GM23338 (cell line): ENCODE data around the gene TBC1D21.

Source experiments
- CREB1 ChIP-seq: fragments of 250-450 bp; sonication (Bioruptor Pico); IDR thresholded peaks from 2 replicates; pipeline ENCODE4 v1.5.0; 2020; ENCODE audit warnings: low read depth, mild to moderate bottlenecking, moderate library complexity
- CTCF ChIP-seq, 2 experiments: fragments of 200-600 bp in 1 of 2; sonication (generic) in 1 of 2; conservative IDR thresholded peaks; 2 replicates each; pipeline versions ENCODE4 v1.5.1 to v1.6.1; 2016 to 2017; ENCODE audit warnings: antibody characterized with exemption in 2 of 2, low read depth in 2 of 2, mild to moderate bottlenecking in 2 of 2, moderate library complexity in 1 of 2
- ETS1 ChIP-seq: IDR thresholded peaks from 2 replicates; pipeline ENCODE4 v1.6.1; 2016; ENCODE audit warnings: antibody characterized with exemption
- EZH2 ChIP-seq: fragments of 200-600 bp; sonication (generic); IDR thresholded peaks from one replicate; pipeline ENCODE4 v1.8.0; 2017; ENCODE audit warnings: antibody characterized with exemption, mild to moderate bottlenecking, low read depth; ENCODE audit not compliant: unreplicated experiment
- EZH2phosphoT487 ChIP-seq: fragments of 200-600 bp; sonication (generic); IDR thresholded peaks from one replicate; pipeline ENCODE4 v1.8.1; 2018; ENCODE audit warnings: antibody characterized with exemption; ENCODE audit not compliant: unreplicated experiment
- JUNB ChIP-seq: IDR thresholded peaks from one replicate; pipeline ENCODE4 v1.6.1; 2016; ENCODE audit warnings: antibody characterized with exemption; ENCODE audit not compliant: unreplicated experiment
- NANOG ChIP-seq: IDR thresholded peaks from 2 replicates; pipeline ENCODE4 v1.6.1; 2016; ENCODE audit warnings: antibody characterized with exemption, borderline replicate concordance
- POLR2AphosphoS5 ChIP-seq: IDR thresholded peaks from 2 replicates; pipeline ENCODE4 v1.6.1; 2016; ENCODE audit warnings: antibody characterized with exemption, low read depth
- REST ChIP-seq: IDR thresholded peaks from one replicate; pipeline ENCODE4 v1.6.1; 2018; ENCODE audit warnings: antibody characterized with exemption; ENCODE audit not compliant: unreplicated experiment
- ZNF114 ChIP-seq: fragments of 250-450 bp; sonication (Bioruptor Pico); IDR thresholded peaks from 2 replicates; pipeline ENCODE4 v1.5.0; 2020; ENCODE audit warnings: mild to moderate bottlenecking, moderate library complexity
- ZNF331 ChIP-seq: fragments of 250-450 bp; sonication (Bioruptor Pico); IDR thresholded peaks from 2 replicates; pipeline ENCODE4 v1.5.0; 2020; ENCODE audit warnings: low read depth, mild to moderate bottlenecking, moderate library complexity
- ZNF462 ChIP-seq: fragments of 250-450 bp; sonication (Bioruptor Pico); IDR thresholded peaks from 2 replicates; pipeline ENCODE4 v1.5.0; 2020; ENCODE audit warnings: mild to moderate bottlenecking, moderate library complexity

GRCh38 chr15:73914145-73914544 is 40.8 kb downstream of the TBC1D21 start:
- TF ChIP-seq CTCF (conservative IDR thresholded peaks at IDR 0.05; ENCODE audit: low read depth in 2 of 2), result no peak
- TF ChIP-seq EZH2, result no peak
- no peak for TF ChIP-seq POLR2AphosphoS5
- no peak for TF ChIP-seq EZH2phosphoT487
- TF ChIP-seq JUNB, result no peak
- TF ChIP-seq CREB1, result no peak
- TF ChIP-seq REST, result no peak
- TF ChIP-seq ZNF114 (CRISPR knock-in tag), result no peak
- TF ChIP-seq ETS1, result no peak
- TF ChIP-seq ZNF331 (CRISPR knock-in tag), result no peak
- no peak for TF ChIP-seq ZNF462
- TF ChIP-seq NANOG, result no peak
